OCI-LY7 (cell line): ENCODE measurements around the gene TPSB2.

Experiments
- EZH2phosphoT487 ChIP-seq: fragments of 200-600 bp; sonication (generic); IDR thresholded peaks from 2 replicates; pipeline ENCODE4 v1.6.1; 2018; ENCODE audit warnings: low read depth, borderline replicate concordance, mild to moderate bottlenecking, mixed run types, antibody characterized with exemption, low read length, moderate library complexity, mixed read lengths
- TF ChIP-seq, protein P1 (sequence below): fragments of 200-600 bp; sonication (generic); conservative IDR thresholded peaks from 2 replicates; pipeline ENCODE4 v1.5.1; 2014; ENCODE audit warnings: mild to moderate bottlenecking, antibody characterized with exemption, low read length, moderate library complexity, mixed read lengths

GRCh38 chr16:1256874-1257322 lies 26.9 kb upstream of the TPSB2 start:
- TF ChIP-seq, protein P1, sequence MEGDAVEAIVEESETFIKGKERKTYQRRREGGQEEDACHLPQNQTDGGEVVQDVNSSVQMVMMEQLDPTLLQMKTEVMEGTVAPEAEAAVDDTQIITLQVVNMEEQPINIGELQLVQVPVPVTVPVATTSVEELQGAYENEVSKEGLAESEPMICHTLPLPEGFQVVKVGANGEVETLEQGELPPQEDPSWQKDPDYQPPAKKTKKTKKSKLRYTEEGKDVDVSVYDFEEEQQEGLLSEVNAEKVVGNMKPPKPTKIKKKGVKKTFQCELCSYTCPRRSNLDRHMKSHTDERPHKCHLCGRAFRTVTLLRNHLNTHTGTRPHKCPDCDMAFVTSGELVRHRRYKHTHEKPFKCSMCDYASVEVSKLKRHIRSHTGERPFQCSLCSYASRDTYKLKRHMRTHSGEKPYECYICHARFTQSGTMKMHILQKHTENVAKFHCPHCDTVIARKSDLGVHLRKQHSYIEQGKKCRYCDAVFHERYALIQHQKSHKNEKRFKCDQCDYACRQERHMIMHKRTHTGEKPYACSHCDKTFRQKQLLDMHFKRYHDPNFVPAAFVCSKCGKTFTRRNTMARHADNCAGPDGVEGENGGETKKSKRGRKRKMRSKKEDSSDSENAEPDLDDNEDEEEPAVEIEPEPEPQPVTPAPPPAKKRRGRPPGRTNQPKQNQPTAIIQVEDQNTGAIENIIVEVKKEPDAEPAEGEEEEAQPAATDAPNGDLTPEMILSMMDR, result no peak
- no peak for TF ChIP-seq EZH2phosphoT487
